Ureter (tissue), 1 donor: Measurements from ENCODE around the gene SZRD1. TPM values are rescaled to one million over a fixed set of nuclear protein-coding genes. Genes with fewer than 3 reads are reported as not detected.
A peak's percentile ranks its signal among the peaks of the same experiment; 100 is the strongest.

Experiments used
- DNase-seq: peaks from one replicate; pipeline ENCODE4 v3.0.0-alpha.2; 2020; ENCODE audit warnings: low spot score
- total RNA-seq: library from RNA; stranded (reverse); gene quantifications from one replicate; pipeline ENCODE4 v1.2.4, GENCODE V29; 2023
- donor health status: DM: yes; HTN: yes; CAD: no.

Gene SZRD1
- total RNA-seq, 1 donor from 2014 or later = 131 TPM

- DNase-seq = no peak
Observed at GRCh38 chr1:16394977-16395376, 27.9 kb downstream of the SZRD1 start.

GRCh38 chr1:16396591-16396990, 29.5 kb downstream of the SZRD1 start:
- peak; percentile 72 for DNase-seq

- no peak for DNase-seq
Observed at GRCh38 chr1:16397120-16397519, 30.1 kb downstream of the SZRD1 start.

GRCh38 chr1:16398371-16398953, 31.4 kb downstream of the SZRD1 start:
- no peak for DNase-seq

- no peak for DNase-seq
Observed at GRCh38 chr1:16402742-16403141, 35.7 kb downstream of the SZRD1 start.

GRCh38 chr1:16405441-16405840, 38.4 kb downstream of the SZRD1 start:
- no peak for DNase-seq

- no peak for DNase-seq
Observed at GRCh38 chr1:16406868-16407267, 39.8 kb downstream of the SZRD1 start.

GRCh38 chr1:16409536-16410152, 42.6 kb downstream of the SZRD1 start:
- no peak for DNase-seq

GRCh38 chr1:16410803-16411202, 43.8 kb downstream of the SZRD1 start:
- no peak for DNase-seq

GRCh38 chr1:16413191-16413590, 46.1 kb downstream of the SZRD1 start:
- no peak for DNase-seq

- no peak for DNase-seq
Observed at GRCh38 chr1:16418823-16419425, 51.9 kb downstream of the SZRD1 start.

GRCh38 chr1:16420424-16421118, 53.5 kb downstream of the SZRD1 start:
- no peak for DNase-seq

- DNase-seq = no peak
Observed at GRCh38 chr1:16421201-16421600, 54.2 kb downstream of the SZRD1 start.

- no peak for DNase-seq
Observed at GRCh38 chr1:16422041-16422440, 55.0 kb downstream of the SZRD1 start.

GRCh38 chr1:16425125-16426025, 58.3 kb downstream of the SZRD1 start:
- no peak for DNase-seq

GRCh38 chr1:16430606-16431005, 63.6 kb downstream of the SZRD1 start:
- DNase-seq = no peak

GRCh38 chr1:16433030-16433429, 66.0 kb downstream of the SZRD1 start:
- DNase-seq = no peak

- no peak for DNase-seq
Observed at GRCh38 chr1:16434007-16434406, 67.0 kb downstream of the SZRD1 start.

GRCh38 chr1:16434501-16434900, 67.5 kb downstream of the SZRD1 start:
- DNase-seq = no peak

GRCh38 chr1:16436946-16437474, 70.0 kb downstream of the SZRD1 start, which contains the start of gene SPATA21:
SPATA21 (minus strand) TSS chr1:16437424; CDS start chr1:16431371, 6,053 bp downstream.
- no peak for DNase-seq

GRCh38 chr1:16438516-16438915, 71.5 kb downstream of the SZRD1 start:
- no peak for DNase-seq
